MM.1S (cell line): Measurements from ENCODE around the gene RIN1.

Experiments used
- EZH2 ChIP-seq: fragments of 300-600 bp; sonication (generic); optimal IDR thresholded peaks from 2 replicates; pipeline ENCODE3; 2017; ENCODE audit warnings: low read depth, mild to moderate bottlenecking, antibody characterized with exemption, low read length, mixed read lengths
- TF ChIP-seq, protein P1 (sequence below): fragments of 300-600 bp; sonication (generic); IDR thresholded peaks from 2 replicates; pipeline ENCODE4 v1.5.1; 2016; ENCODE audit warnings: antibody characterized with exemption, low read length, mixed read lengths

DNA sequence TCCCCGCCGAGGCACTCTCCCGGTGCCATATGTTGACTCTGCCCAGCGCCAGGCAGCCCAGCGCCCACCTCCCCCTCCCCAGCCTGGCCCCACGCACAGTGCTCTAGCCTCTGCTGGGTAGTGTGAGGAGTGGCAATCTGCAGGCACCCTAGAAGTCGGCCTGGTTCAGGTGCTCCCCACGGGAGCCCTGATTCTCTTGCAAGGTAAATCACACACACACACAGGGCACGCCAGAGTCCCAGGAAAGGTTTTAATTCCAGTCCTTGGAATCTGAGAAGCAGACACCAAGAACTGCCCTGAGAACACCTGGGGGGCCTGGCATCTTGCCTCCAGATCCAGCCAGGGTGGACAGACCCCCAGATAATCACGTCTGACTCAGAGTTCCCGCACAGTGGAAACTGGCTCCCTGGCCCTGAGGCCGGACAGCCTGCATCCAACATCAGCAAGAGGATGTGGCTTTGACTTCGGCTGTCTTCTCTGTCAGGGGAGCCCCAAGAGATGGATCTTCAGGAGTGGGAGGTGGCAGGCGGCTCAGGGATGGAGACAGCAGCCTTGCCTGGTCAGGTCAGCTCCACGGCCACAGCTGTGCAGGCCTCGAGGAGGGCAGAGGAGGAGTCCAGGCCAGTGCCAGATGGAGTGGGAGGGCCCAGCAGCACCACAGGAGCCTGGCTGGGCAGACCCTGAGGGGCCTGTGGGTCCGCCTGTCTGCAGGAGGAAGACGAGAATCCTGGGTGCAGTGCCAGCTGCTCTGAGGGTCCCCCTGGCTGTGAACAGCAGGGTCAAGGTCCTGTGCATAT lies 1.1 kb upstream of the RIN1 start:
- TF ChIP-seq, protein P1, sequence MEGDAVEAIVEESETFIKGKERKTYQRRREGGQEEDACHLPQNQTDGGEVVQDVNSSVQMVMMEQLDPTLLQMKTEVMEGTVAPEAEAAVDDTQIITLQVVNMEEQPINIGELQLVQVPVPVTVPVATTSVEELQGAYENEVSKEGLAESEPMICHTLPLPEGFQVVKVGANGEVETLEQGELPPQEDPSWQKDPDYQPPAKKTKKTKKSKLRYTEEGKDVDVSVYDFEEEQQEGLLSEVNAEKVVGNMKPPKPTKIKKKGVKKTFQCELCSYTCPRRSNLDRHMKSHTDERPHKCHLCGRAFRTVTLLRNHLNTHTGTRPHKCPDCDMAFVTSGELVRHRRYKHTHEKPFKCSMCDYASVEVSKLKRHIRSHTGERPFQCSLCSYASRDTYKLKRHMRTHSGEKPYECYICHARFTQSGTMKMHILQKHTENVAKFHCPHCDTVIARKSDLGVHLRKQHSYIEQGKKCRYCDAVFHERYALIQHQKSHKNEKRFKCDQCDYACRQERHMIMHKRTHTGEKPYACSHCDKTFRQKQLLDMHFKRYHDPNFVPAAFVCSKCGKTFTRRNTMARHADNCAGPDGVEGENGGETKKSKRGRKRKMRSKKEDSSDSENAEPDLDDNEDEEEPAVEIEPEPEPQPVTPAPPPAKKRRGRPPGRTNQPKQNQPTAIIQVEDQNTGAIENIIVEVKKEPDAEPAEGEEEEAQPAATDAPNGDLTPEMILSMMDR: no peak
- TF ChIP-seq EZH2: no peak
